Measurements from ENCODE around the gene MGA. TPM values are rescaled to one million over a fixed set of nuclear protein-coding genes. Genes with fewer than 3 reads are reported as not detected.

The MGA gene
- total and polyA plus RNA-seq, 2 experiments from 2014 or later = 42.6 to 58.9 TPM

DNA sequence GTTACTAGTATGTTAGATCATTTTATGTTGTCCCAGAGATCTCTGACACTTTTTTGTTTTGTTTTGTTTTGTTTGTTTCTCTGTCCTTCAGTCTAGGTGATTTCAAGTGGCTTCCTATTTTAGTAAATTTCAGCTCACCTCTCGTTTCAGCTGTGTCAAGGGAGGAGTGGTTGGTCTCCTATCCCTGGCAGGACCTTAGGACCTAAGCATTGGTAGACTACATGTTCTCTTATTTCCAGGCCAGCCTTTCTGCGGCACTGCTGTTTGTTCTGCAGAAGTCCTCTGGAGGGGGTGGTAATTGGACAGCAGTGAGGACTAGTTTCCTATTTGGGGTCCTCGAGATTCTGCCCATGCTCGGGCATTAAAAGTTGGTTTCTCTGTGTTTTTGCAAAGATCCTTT is 31.8 kb downstream of the MGA start:
- H3K36me3 Mint-ChIP-seq (ENCODE audit: low read depth) = peaks cover 7% of the 10 kb centered on the region; the same call in 2 of the 3 replicates
- Histone ChIP-seq H3K79me2 (replicated peaks; ENCODE audit: insufficient read depth) (peaks cover 100% of the 10 kb centered on the region), H2AFZ (no peak overlapping the region), H3K9me2 (ENCODE audit: insufficient read depth) (no peaks in the 10 kb centered on the region), H3K4me1 (ENCODE audit: insufficient read depth) (peaks cover 5% of the 10 kb centered on the region; the same call in 1 of the 2 replicates), H3K27me3 (ENCODE audit: insufficient read depth) (no peaks in the 10 kb centered on the region), H3K36me3 (ENCODE audit: insufficient read depth) (no peaks in the 10 kb centered on the region), H3F3A (replicated peaks; ENCODE audit: low read depth) (no peaks in the 10 kb centered on the region), H3K4me3 (no peak overlapping the region), H3K4me2 (no peak overlapping the region), H3K27ac (ENCODE audit: low read depth) (no peak overlapping the region), H4K20me1 (replicated peaks; ENCODE audit: insufficient read depth) (peaks cover 27% of the 10 kb centered on the region; the same call in 1 of the 2 replicates)
- TF ChIP-seq NANOG (IDR thresholded peaks at IDR 0.05; ENCODE audit: borderline replicate concordance) (no peak), EZH2 (IDR thresholded peaks at IDR 0.05; ENCODE audit: low read depth, unreplicated experiment) (no peak), ZNF331 (CRISPR knock-in tag; IDR thresholded peaks at IDR 0.05; ENCODE audit: low read depth) (no peak), JUNB (IDR thresholded peaks at IDR 0.05; ENCODE audit: unreplicated experiment) (no peak)
- TF ChIP-seq, protein P1, sequence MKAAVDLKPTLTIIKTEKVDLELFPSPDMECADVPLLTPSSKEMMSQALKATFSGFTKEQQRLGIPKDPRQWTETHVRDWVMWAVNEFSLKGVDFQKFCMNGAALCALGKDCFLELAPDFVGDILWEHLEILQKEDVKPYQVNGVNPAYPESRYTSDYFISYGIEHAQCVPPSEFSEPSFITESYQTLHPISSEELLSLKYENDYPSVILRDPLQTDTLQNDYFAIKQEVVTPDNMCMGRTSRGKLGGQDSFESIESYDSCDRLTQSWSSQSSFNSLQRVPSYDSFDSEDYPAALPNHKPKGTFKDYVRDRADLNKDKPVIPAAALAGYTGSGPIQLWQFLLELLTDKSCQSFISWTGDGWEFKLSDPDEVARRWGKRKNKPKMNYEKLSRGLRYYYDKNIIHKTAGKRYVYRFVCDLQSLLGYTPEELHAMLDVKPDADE (IDR thresholded peaks at IDR 0.05) = no peak
- H3K27ac Mint-ChIP-seq = peak overlapping the region; percentile 9
- peak; percentile 47 for ATAC-seq
- no peaks in the 10 kb centered on the region for H3K9me3 Mint-ChIP-seq
- H3K4me3 Mint-ChIP-seq = no peak overlapping the region
- no peaks in the 10 kb centered on the region for H3K27me3 Mint-ChIP-seq (ENCODE audit: insufficient read depth, low read depth, poor library complexity)
- peaks cover 21% of the 10 kb centered on the region for H3K4me1 Mint-ChIP-seq
- no peak for DNase-seq (ENCODE audit: low spot score)

DNA sequence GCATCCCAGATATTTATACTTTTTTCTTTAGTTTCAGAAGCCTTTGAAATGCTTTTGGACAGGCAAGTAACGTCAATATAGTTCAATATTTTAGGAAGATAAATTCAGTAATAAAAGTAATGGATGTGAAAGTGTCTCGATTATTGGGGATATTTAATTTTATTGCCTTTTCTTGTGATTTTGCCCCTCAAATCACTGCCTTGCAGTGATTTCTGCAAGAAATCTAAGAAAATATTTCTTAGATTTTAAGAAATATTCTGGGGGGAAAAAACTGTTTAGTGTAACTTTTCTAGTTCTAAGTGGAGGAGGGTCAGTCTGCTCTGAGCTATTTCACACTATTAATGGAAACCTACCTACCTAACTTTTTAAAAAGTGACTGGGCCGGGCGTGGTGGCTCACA is 33.6 kb downstream of the MGA start:
- H3K79me2 ChIP-seq (replicated peaks; ENCODE audit: insufficient read depth) = peaks cover 97% of the 10 kb centered on the region
- peaks cover 16% of the 10 kb centered on the region for H3K4me1 Mint-ChIP-seq
- TF ChIP-seq, protein P2, sequence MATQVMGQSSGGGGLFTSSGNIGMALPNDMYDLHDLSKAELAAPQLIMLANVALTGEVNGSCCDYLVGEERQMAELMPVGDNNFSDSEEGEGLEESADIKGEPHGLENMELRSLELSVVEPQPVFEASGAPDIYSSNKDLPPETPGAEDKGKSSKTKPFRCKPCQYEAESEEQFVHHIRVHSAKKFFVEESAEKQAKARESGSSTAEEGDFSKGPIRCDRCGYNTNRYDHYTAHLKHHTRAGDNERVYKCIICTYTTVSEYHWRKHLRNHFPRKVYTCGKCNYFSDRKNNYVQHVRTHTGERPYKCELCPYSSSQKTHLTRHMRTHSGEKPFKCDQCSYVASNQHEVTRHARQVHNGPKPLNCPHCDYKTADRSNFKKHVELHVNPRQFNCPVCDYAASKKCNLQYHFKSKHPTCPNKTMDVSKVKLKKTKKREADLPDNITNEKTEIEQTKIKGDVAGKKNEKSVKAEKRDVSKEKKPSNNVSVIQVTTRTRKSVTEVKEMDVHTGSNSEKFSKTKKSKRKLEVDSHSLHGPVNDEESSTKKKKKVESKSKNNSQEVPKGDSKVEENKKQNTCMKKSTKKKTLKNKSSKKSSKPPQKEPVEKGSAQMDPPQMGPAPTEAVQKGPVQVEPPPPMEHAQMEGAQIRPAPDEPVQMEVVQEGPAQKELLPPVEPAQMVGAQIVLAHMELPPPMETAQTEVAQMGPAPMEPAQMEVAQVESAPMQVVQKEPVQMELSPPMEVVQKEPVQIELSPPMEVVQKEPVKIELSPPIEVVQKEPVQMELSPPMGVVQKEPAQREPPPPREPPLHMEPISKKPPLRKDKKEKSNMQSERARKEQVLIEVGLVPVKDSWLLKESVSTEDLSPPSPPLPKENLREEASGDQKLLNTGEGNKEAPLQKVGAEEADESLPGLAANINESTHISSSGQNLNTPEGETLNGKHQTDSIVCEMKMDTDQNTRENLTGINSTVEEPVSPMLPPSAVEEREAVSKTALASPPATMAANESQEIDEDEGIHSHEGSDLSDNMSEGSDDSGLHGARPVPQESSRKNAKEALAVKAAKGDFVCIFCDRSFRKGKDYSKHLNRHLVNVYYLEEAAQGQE (IDR thresholded peaks at IDR 0.05; ENCODE audit: unreplicated experiment) = no peak
- TF ChIP-seq EZH2phosphoT487 (IDR thresholded peaks at IDR 0.05; ENCODE audit: unreplicated experiment) = no peak
- TF ChIP-seq JUNB (IDR thresholded peaks at IDR 0.05; ENCODE audit: unreplicated experiment) = no peak
- TF ChIP-seq CREB1 (CRISPR knock-in tag; IDR thresholded peaks at IDR 0.05; ENCODE audit: low read depth) = no peak
- no peak for TF ChIP-seq ZNF114 (CRISPR knock-in tag; IDR thresholded peaks at IDR 0.05)
- no peak for TF ChIP-seq EZH2 (IDR thresholded peaks at IDR 0.05; ENCODE audit: low read depth, unreplicated experiment)
- TF ChIP-seq, protein P3, sequence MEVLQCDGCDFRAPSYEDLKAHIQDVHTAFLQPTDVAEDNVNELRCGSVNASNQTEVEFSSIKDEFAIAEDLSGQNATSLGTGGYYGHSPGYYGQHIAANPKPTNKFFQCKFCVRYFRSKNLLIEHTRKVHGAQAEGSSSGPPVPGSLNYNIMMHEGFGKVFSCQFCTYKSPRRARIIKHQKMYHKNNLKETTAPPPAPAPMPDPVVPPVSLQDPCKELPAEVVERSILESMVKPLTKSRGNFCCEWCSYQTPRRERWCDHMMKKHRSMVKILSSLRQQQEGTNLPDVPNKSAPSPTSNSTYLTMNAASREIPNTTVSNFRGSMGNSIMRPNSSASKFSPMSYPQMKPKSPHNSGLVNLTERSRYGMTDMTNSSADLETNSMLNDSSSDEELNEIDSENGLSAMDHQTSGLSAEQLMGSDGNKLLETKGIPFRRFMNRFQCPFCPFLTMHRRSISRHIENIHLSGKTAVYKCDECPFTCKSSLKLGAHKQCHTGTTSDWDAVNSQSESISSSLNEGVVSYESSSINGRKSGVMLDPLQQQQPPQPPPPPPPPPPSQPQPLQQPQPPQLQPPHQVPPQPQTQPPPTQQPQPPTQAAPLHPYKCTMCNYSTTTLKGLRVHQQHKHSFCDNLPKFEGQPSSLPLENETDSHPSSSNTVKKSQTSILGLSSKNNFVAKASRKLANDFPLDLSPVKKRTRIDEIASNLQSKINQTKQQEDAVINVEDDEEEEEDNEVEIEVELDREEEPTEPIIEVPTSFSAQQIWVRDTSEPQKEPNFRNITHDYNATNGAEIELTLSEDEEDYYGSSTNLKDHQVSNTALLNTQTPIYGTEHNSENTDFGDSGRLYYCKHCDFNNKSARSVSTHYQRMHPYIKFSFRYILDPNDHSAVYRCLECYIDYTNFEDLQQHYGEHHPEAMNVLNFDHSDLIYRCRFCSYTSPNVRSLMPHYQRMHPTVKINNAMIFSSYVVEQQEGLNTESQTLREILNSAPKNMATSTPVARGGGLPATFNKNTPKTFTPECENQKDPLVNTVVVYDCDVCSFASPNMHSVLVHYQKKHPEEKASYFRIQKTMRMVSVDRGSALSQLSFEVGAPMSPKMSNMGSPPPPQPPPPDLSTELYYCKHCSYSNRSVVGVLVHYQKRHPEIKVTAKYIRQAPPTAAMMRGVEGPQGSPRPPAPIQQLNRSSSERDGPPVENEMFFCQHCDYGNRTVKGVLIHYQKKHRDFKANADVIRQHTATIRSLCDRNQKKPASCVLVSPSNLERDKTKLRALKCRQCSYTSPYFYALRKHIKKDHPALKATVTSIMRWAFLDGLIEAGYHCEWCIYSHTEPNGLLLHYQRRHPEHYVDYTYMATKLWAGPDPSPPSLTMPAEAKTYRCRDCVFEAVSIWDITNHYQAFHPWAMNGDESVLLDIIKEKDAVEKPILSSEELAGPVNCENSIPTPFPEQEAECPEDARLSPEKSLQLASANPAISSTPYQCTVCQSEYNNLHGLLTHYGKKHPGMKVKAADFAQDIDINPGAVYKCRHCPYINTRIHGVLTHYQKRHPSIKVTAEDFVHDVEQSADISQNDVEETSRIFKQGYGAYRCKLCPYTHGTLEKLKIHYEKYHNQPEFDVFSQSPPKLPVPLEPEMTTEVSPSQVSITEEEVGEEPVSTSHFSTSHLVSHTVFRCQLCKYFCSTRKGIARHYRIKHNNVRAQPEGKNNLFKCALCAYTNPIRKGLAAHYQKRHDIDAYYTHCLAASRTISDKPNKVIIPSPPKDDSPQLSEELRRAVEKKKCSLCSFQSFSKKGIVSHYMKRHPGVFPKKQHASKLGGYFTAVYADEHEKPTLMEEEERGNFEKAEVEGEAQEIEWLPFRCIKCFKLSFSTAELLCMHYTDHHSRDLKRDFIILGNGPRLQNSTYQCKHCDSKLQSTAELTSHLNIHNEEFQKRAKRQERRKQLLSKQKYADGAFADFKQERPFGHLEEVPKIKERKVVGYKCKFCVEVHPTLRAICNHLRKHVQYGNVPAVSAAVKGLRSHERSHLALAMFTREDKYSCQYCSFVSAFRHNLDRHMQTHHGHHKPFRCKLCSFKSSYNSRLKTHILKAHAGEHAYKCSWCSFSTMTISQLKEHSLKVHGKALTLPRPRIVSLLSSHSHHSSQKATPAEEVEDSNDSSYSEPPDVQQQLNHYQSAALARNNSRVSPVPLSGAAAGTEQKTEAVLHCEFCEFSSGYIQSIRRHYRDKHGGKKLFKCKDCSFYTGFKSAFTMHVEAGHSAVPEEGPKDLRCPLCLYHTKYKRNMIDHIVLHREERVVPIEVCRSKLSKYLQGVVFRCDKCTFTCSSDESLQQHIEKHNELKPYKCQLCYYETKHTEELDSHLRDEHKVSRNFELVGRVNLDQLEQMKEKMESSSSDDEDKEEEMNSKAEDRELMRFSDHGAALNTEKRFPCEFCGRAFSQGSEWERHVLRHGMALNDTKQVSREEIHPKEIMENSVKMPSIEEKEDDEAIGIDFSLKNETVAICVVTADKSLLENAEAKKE (CRISPR knock-in tag; IDR thresholded peaks at IDR 0.05) = no peak
- TF ChIP-seq ZNF331 (CRISPR knock-in tag; IDR thresholded peaks at IDR 0.05; ENCODE audit: low read depth) = no peak
- no peak for TF ChIP-seq POLR2AphosphoS5 (IDR thresholded peaks at IDR 0.05; ENCODE audit: low read depth)

More for the DNA sequence above, 33.6 kb downstream of the MGA start:
- Histone ChIP-seq H3F3A (replicated peaks; ENCODE audit: low read depth) (no peaks in the 10 kb centered on the region), H3K36me3 (ENCODE audit: insufficient read depth) (no peaks in the 10 kb centered on the region), H4K20me1 (replicated peaks; ENCODE audit: insufficient read depth) (peaks cover 17% of the 10 kb centered on the region; the same call in 1 of the 2 replicates), H3K4me3 (no peak overlapping the region), H3K27me3 (ENCODE audit: insufficient read depth) (no peaks in the 10 kb centered on the region), H2AFZ (no peak overlapping the region), H3K4me1 (ENCODE audit: insufficient read depth) (peaks cover 3% of the 10 kb centered on the region; the same call in 1 of the 2 replicates), H3K4me2 (no peak overlapping the region), H3K9me2 (ENCODE audit: insufficient read depth) (no peaks in the 10 kb centered on the region), H3K27ac (ENCODE audit: low read depth) (no peak overlapping the region)
- Mint-ChIP-seq H3K36me3 (ENCODE audit: low read depth) (peaks cover 11% of the 10 kb centered on the region; the same call in 2 of the 3 replicates), H3K9me3 (no peaks in the 10 kb centered on the region), H3K27me3 (ENCODE audit: insufficient read depth, low read depth, poor library complexity) (no peaks in the 10 kb centered on the region), H3K27ac (no peak overlapping the region), H3K4me3 (no peak overlapping the region)
- DNase-seq (ENCODE audit: low spot score) = no peak
- no peak for ATAC-seq
